Measurements from ENCODE around the gene PTP4A2.

Gene PTP4A2

DNA sequence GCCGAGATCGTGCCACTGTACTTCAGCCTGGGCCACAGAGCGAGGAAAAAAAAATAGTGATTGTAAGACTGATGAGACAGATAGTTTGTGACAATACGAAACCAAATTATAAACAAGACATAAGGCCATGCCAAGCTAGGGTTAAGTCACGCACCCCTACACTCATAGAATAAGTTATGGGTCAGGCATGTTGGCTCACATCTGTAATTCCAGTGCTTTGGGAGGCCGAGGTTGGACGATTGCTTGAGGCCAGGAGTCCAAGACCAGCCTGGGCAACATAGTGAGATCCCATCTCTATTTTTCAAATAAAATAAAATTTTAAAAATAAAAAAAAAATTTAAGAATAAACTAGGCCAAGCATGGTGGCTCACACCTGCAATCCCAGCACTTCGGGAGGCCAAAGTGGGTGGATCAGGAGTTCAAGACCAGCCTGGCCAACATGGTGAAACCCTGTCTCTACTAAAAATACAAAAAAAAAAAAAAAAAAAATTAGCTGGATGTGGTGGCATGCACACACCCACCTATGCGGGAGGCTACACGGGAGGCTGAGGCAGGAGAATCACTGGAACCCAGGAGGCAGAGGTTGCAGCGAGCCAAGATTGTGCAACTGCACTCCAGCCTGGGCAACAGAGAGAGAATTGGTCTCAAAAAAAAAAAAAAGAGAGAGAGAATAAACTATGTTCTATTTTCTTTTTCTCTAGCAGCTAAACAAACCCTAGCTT, 72.3 kb downstream of the PTP4A2 start:
- no peaks in the 10 kb centered on the region for H3K9me3 ChIP-seq (ENCODE audit: control insufficient read depth, low read depth, low read length)
- H3K9ac ChIP-seq (ENCODE audit: low read length), result no peak overlapping the region
- no peaks in the 10 kb centered on the region for H3K4me1 ChIP-seq (ENCODE audit: control insufficient read depth, low read depth, low read length)
- no peak overlapping the region for H3K27ac ChIP-seq (ENCODE audit: low read length)
- H3K4me3 ChIP-seq (ENCODE audit: low read length), result no peak overlapping the region
- no peaks in the 10 kb centered on the region for H3K27me3 ChIP-seq (ENCODE audit: control insufficient read depth, insufficient read depth, low read length)
- no peaks in the 10 kb centered on the region for H3K36me3 ChIP-seq (ENCODE audit: control insufficient read depth, low read depth, low read length)

DNA sequence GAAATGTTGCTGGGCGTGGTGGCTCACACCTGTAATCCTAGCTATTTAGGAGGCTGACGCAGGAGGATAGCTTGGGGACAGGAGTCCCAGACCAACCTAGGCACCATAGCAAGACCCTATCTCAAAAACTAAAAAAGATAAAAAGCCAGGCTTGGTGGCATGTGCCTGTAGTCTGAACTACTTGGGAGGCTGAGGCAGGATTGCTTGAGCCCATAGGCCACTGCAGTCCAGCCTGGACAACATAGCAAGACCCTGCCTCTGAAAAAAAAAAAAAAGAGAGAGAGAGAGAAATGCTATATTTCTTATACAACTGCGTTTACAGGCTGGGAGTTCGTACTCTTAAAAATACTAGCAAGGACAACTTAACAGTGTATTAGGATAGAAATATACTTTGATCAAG, 76.1 kb downstream of the PTP4A2 start:
- Histone ChIP-seq H3K4me1 (ENCODE audit: control insufficient read depth, low read depth, low read length) (no peaks in the 10 kb centered on the region), H3K4me3 (ENCODE audit: low read length) (no peak overlapping the region), H3K36me3 (ENCODE audit: control insufficient read depth, low read depth, low read length) (no peaks in the 10 kb centered on the region), H3K9me3 (ENCODE audit: control insufficient read depth, low read depth, low read length) (no peaks in the 10 kb centered on the region), H3K27ac (ENCODE audit: low read length) (no peak overlapping the region), H3K27me3 (ENCODE audit: control insufficient read depth, insufficient read depth, low read length) (no peaks in the 10 kb centered on the region), H3K9ac (ENCODE audit: low read length) (no peak overlapping the region)

DNA sequence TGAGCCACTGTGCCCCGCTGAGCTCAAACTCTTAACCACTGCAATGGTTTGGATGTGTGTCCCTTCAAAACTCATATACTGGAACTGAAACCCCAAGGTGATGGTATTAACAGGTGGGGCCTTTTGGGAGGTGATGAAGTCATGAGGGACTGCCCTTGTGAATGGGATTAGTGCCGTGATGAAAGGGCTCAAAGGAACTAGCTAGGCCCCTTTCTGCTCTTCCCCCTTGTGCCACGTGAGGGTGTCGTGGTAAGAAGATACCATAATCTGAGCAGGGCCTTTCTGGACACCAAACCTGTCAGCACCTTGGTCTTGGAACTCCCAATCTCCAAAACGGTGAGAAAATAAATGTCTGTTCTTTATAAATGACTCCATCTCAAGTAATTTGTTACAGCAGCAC, 76.8 kb downstream of the PTP4A2 start:
- Histone ChIP-seq H3K27me3 (ENCODE audit: control insufficient read depth, insufficient read depth, low read length) (no peaks in the 10 kb centered on the region), H3K27ac (ENCODE audit: low read length) (no peak overlapping the region), H3K36me3 (ENCODE audit: control insufficient read depth, low read depth, low read length) (no peaks in the 10 kb centered on the region), H3K4me1 (ENCODE audit: control insufficient read depth, low read depth, low read length) (no peaks in the 10 kb centered on the region), H3K9me3 (ENCODE audit: control insufficient read depth, low read depth, low read length) (no peaks in the 10 kb centered on the region), H3K4me3 (ENCODE audit: low read length) (no peak overlapping the region), H3K9ac (ENCODE audit: low read length) (no peak overlapping the region)

DNA sequence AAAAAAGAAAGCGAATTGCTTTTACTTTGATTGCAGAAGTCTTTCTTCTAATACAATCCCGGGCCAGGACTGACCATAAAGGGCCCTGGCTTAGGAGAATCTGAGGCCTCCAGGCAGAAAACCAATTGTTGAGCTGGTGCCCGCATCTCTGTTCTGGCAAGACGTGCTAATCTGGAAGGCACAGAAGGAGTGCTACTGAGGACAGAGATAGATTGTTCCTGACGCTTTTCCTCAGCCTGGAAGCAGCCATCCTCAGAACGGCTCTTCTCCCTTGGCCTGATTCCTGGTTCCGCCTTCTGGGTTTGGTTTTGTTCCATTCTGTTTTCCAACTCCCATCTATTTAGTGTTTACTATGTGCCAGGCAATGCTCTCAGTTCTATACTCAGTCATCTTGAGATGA, 77.6 kb downstream of the PTP4A2 start:
- no peaks in the 10 kb centered on the region for H3K27me3 ChIP-seq (ENCODE audit: control insufficient read depth, insufficient read depth, low read length)
- H3K9ac ChIP-seq (ENCODE audit: low read length), result no peak overlapping the region
- no peaks in the 10 kb centered on the region for H3K4me1 ChIP-seq (ENCODE audit: control insufficient read depth, low read depth, low read length)
- H3K4me3 ChIP-seq (ENCODE audit: low read length), result no peak overlapping the region
- no peaks in the 10 kb centered on the region for H3K9me3 ChIP-seq (ENCODE audit: control insufficient read depth, low read depth, low read length)
- H3K36me3 ChIP-seq (ENCODE audit: control insufficient read depth, low read depth, low read length), result no peaks in the 10 kb centered on the region
- H3K27ac ChIP-seq (ENCODE audit: low read length), result no peak overlapping the region

DNA sequence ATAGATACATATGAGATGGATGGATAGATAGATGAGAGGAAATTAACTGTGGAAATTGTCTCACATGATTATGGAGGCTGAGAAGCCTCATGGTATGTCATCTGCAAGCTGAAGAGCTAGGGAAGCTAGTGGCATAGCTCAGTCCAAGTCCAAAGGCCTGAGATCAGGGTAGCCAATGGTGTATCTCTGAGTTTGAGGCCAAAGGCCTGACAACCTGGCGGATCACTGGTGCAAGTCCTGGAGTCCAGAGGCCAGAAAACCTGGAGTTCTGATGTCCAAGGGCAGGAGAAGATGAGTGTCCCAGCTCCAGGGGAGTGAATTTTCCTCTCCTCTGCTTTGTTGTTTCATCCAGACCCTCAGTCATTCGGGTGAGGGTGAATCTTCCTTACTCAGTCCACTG, 78.4 kb downstream of the PTP4A2 start:
- Histone ChIP-seq H3K9me3 (ENCODE audit: control insufficient read depth, low read depth, low read length) (no peaks in the 10 kb centered on the region), H3K9ac (ENCODE audit: low read length) (no peak overlapping the region), H3K27ac (ENCODE audit: low read length) (no peak overlapping the region), H3K4me1 (ENCODE audit: control insufficient read depth, low read depth, low read length) (no peaks in the 10 kb centered on the region), H3K36me3 (ENCODE audit: control insufficient read depth, low read depth, low read length) (no peaks in the 10 kb centered on the region), H3K27me3 (ENCODE audit: control insufficient read depth, insufficient read depth, low read length) (no peaks in the 10 kb centered on the region), H3K4me3 (ENCODE audit: low read length) (no peak overlapping the region)

DNA sequence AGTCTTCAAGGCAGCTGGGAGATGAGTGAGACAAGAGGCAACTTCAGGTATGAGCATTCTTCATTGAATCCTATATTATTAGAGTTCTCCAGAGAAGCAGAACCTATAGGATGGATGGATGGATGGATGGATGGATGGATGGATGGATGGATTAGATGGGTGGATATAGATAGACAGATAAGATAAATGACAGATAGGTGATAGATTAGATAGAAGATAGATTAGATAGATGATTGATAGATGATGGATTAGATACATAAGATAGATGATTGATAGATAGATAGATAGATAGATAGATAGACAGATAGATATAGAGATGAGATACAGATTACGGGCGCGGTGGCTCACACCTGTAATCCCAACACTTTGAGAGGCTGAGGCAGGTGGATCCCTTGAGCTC, 79.1 kb downstream of the PTP4A2 start:
- Histone ChIP-seq H3K9ac (ENCODE audit: low read length) (no peak overlapping the region), H3K27ac (ENCODE audit: low read length) (no peak overlapping the region), H3K4me3 (ENCODE audit: low read length) (no peak overlapping the region), H3K4me1 (ENCODE audit: control insufficient read depth, low read depth, low read length) (no peaks in the 10 kb centered on the region), H3K36me3 (ENCODE audit: control insufficient read depth, low read depth, low read length) (no peaks in the 10 kb centered on the region), H3K9me3 (ENCODE audit: control insufficient read depth, low read depth, low read length) (no peaks in the 10 kb centered on the region), H3K27me3 (ENCODE audit: control insufficient read depth, insufficient read depth, low read length) (no peaks in the 10 kb centered on the region)

DNA sequence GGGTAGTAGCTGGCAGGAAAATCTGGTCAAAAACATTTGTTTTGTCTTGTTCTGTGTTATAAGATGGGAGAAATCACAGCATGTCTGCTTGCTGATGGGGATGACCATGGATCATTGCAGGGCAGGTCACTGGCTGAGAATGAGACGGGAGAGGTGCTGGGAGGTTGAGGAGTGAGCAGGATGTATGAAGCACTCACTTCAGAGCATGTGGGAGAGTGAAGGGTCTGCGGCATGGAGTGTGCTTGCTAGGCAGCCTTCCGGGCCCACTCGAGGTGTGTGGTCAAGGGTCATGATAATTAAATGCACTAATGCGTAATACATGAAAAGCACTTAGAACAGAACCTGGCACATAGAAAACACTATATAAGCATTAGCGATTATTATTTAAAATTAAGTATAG, 80.3 kb downstream of the PTP4A2 start:
- no peak overlapping the region for H3K9ac ChIP-seq (ENCODE audit: low read length)
- H3K27ac ChIP-seq (ENCODE audit: low read length), result no peak overlapping the region
- no peaks in the 10 kb centered on the region for H3K36me3 ChIP-seq (ENCODE audit: control insufficient read depth, low read depth, low read length)
- no peaks in the 10 kb centered on the region for H3K27me3 ChIP-seq (ENCODE audit: control insufficient read depth, insufficient read depth, low read length)
- no peak overlapping the region for H3K4me3 ChIP-seq (ENCODE audit: low read length)
- H3K9me3 ChIP-seq (ENCODE audit: control insufficient read depth, low read depth, low read length), result no peaks in the 10 kb centered on the region
- H3K4me1 ChIP-seq (ENCODE audit: control insufficient read depth, low read depth, low read length), result no peaks in the 10 kb centered on the region

All from iPS-18a (cell line).